C1 segment of cervical spinal cord (tissue), 14 donors: ENCODE measurements around the gene NSD2.
"Not testable (repeated sequence)": the region's sequence is repeated elsewhere in the genome, so short reads cannot be mapped to it uniquely, and the experiment has no call there.

Experiments used
- DNase-seq, 14 donors: peaks; one replicate each; lab custom pipeline; 2025; lab: John Stamatoyannopoulos, UW

Gene NSD2

GRCh38 chr4:1870578-1871443 is at the start of gene NSD2:
TSS of gene NSD2 (plus strand) at chr4:1871393. CDS start at chr4:1900655, 29,262 bp downstream.
- DNase-seq: peak in 13 of 14 donors; percentile 43 to 97 (median 77)

- DNase-seq: no peak
Measured at GRCh38 chr4:1821679-1822567, 49.3 kb upstream of the NSD2 start.

- DNase-seq: no peak
Measured at GRCh38 chr4:1822568-1823544, 48.3 kb upstream of the NSD2 start.

- DNase-seq: no peak
Measured at GRCh38 chr4:1823545-1823932, 47.7 kb upstream of the NSD2 start.

- DNase-seq: no peak
Measured at GRCh38 chr4:1824746-1825145, 46.4 kb upstream of the NSD2 start.

- DNase-seq: no peak
Measured at GRCh38 chr4:1825326-1825725, 45.9 kb upstream of the NSD2 start.

GRCh38 chr4:1826531-1827350 is 44.5 kb upstream of the NSD2 start:
- DNase-seq: no peak

GRCh38 chr4:1830234-1830633 is 41.0 kb upstream of the NSD2 start:
- DNase-seq: no peak

- no peak for DNase-seq
Measured at GRCh38 chr4:1830642-1831228, 40.5 kb upstream of the NSD2 start.

GRCh38 chr4:1831331-1831730 is 39.9 kb upstream of the NSD2 start:
- no peak for DNase-seq

GRCh38 chr4:1832690-1833089 is 38.5 kb upstream of the NSD2 start:
- DNase-seq: no peak

GRCh38 chr4:1833307-1834046 is 37.7 kb upstream of the NSD2 start:
- no peak for DNase-seq

- DNase-seq: no peak
Measured at GRCh38 chr4:1834047-1834775, 37.0 kb upstream of the NSD2 start.

- not testable (repeated sequence) for DNase-seq
Measured at GRCh38 chr4:1835836-1836235, 35.4 kb upstream of the NSD2 start.

- DNase-seq: no peak
Measured at GRCh38 chr4:1836650-1837049, 34.5 kb upstream of the NSD2 start.

- no peak for DNase-seq
Measured at GRCh38 chr4:1837069-1837468, 34.1 kb upstream of the NSD2 start.

GRCh38 chr4:1839282-1839681 is 31.9 kb upstream of the NSD2 start:
- DNase-seq: no peak

- DNase-seq: no peak
Measured at GRCh38 chr4:1841201-1841886, 29.8 kb upstream of the NSD2 start.
